ENCODE results near the gene TEX2.

Gene TEX2

DNA sequence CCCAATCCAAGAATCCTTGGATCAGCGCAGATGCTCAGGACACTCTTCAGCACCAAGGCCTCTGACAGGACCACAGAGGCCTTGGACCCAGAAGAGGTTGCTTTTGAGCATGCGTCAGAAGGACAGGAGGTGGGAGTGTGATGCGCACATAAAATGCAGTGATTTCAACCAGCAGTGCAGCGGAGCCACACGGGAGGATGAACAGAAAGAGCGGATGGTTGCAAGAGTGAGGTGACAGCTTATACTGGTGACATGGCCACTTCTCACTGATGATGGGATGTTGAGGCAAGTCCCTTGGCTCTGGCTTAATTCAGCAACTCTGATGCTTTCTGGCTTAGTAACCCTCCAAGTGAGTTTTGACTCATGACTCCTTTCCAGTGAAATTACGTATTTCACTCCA is 107.9 kb downstream of the TEX2 start:
- no peak for DNase-seq (ENCODE audit: low read depth)
- TF ChIP-seq, protein P1, sequence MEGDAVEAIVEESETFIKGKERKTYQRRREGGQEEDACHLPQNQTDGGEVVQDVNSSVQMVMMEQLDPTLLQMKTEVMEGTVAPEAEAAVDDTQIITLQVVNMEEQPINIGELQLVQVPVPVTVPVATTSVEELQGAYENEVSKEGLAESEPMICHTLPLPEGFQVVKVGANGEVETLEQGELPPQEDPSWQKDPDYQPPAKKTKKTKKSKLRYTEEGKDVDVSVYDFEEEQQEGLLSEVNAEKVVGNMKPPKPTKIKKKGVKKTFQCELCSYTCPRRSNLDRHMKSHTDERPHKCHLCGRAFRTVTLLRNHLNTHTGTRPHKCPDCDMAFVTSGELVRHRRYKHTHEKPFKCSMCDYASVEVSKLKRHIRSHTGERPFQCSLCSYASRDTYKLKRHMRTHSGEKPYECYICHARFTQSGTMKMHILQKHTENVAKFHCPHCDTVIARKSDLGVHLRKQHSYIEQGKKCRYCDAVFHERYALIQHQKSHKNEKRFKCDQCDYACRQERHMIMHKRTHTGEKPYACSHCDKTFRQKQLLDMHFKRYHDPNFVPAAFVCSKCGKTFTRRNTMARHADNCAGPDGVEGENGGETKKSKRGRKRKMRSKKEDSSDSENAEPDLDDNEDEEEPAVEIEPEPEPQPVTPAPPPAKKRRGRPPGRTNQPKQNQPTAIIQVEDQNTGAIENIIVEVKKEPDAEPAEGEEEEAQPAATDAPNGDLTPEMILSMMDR (IDR thresholded peaks at IDR 0.05; ENCODE audit: insufficient read depth, low read depth, low read length, missing control alignments): no peak
- H3K4me3 ChIP-seq (ENCODE audit: low read depth, low read length): no peak overlapping the region

GRCh38 chr17:64154717-64155116 is 108.3 kb downstream of the TEX2 start:
- no peak for DNase-seq (ENCODE audit: low read depth)
- no peak overlapping the region for H3K4me3 ChIP-seq (ENCODE audit: low read depth, low read length)
- TF ChIP-seq, protein P1 (IDR thresholded peaks at IDR 0.05; ENCODE audit: insufficient read depth, low read depth, low read length, missing control alignments): no peak

- no peak overlapping the region for H3K4me3 ChIP-seq (ENCODE audit: low read depth, low read length)
- TF ChIP-seq, protein P1 (IDR thresholded peaks at IDR 0.05; ENCODE audit: insufficient read depth, low read depth, low read length, missing control alignments): no peak
- DNase-seq (ENCODE audit: low read depth): no peak
Measured at GRCh38 chr17:64154313-64154695, 108.8 kb downstream of the TEX2 start.

DNA sequence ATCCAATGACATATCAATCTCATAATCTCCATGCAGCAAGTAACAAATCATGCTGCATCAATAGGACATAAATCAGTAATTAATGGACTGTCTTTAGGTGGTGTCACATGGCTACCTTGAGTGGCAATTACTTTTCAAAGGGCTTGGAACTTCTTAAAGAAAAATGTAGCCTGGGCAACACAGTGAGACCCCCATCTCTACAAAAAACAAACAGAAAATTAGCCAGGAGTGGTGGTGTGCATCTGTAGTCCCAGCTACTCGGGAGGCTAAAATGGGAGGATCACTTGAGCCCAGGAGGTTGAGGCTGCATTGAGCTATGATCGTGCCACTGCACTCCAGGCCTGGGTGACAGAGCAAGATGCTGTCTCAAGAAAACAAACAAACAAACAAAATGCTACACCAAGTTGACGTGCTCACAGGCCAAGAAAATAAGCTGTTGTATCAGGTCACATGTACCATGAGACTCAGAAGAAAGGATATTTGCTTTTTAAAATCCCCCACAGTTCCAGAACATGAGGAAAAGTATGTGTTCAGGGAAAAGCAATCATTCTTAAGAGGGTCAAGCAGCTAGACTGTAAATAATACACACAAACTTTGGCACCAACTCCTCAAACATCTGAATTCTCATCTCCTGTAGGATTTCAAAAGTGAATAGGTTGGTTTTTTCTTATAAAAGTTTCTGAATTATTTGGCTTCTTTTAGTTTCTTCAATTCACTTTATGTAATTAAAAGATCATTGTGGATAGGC is 109.3 kb downstream of the TEX2 start:
- DNase-seq (ENCODE audit: low read depth): no peak
- TF ChIP-seq, protein P1 (IDR thresholded peaks at IDR 0.05; ENCODE audit: insufficient read depth, low read depth, low read length, missing control alignments): no peak
- no peak overlapping the region for H3K4me3 ChIP-seq (ENCODE audit: low read depth, low read length)

DNA sequence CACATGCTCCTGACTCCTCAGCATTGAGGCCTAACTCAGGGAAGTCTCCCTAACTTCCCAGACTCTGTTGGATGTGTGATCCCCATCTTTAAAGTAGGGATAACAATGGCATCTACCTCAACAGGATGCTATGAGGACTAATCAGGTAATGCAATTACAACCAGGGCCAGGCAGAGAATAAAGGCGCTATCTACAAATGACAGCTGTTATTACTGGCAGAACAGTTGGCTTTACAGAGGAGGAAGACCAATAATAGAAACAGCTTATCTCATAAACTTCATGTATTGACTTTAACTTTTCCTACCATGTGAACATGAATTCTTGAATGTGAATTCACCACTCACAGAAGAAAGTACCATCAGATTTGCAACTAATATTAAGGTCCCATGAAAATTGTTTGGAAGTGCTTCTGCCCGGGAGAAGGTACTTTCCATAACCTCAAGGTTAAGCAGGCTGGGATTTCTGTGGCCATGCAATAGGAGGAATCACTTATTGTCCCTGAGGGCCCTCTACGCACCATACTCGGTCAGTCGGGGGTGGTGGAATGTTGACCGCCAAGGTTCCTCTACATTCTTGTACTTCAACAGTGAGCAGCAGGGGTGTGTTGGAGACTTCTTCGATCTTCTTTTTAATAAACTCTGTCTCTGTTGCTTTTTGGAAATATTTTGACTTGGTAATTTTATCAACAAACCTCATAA is 110.5 kb downstream of the TEX2 start:
- TF ChIP-seq, protein P1 (IDR thresholded peaks at IDR 0.05; ENCODE audit: insufficient read depth, low read depth, low read length, missing control alignments): no peak
- H3K4me3 ChIP-seq (ENCODE audit: low read depth, low read length): no peak overlapping the region
- no peak for DNase-seq (ENCODE audit: low read depth)

GRCh38 chr17:64151016-64151368 is 112.1 kb downstream of the TEX2 start:
- no peak for DNase-seq (ENCODE audit: low read depth)
- H3K4me3 ChIP-seq (ENCODE audit: low read depth, low read length): no peak overlapping the region
- TF ChIP-seq, protein P1 (IDR thresholded peaks at IDR 0.05; ENCODE audit: insufficient read depth, low read depth, low read length, missing control alignments): no peak

All from GM12865 (cell line).